Uterus (tissue), 4 donors: ENCODE data around the gene TXLNA. TPM values are rescaled to one million over a fixed set of nuclear protein-coding genes. Genes with fewer than 3 reads are reported as not detected.
A peak's percentile ranks its signal among the peaks of the same experiment; 100 is the strongest.

ENCODE experiments used
- DNase-seq, 2 donors: peaks; one replicate each; pipeline ENCODE4 v3.0.0-alpha.2; 2019 to 2020
- H3K27ac ChIP-seq, 2 donors: fragments of 200-600 bp; sonication (generic); 1 replicate in 1 of 2; 2 replicates in 1 of 2; pipeline ENCODE4 v1.5.1; 2016 to 2018
- H3K27me3 ChIP-seq, 2 donors: fragments of 200-600 bp; sonication (generic); one replicate each; pipeline ENCODE4 v1.5.1; 2018 to 2019; ENCODE audit warnings: control low read depth in 1 of 2
- H3K36me3 ChIP-seq, 2 donors: fragments of 200-600 bp; sonication (generic); one replicate each; pipeline ENCODE4 v1.5.1; 2019; ENCODE audit warnings: control low read depth in 1 of 2
- H3K4me1 ChIP-seq, 2 donors: fragments of 200-600 bp; sonication (generic); one replicate each; pipeline ENCODE4 v1.5.1; 2018 to 2019; ENCODE audit warnings: control low read depth in 1 of 2
- H3K4me3 ChIP-seq, 2 donors: fragments of 200-600 bp; sonication (generic); 1 replicate in 1 of 2; 2 replicates in 1 of 2; pipeline ENCODE4 v1.5.1; 2018 to 2019; ENCODE audit warnings: mild to moderate bottlenecking in 1 of 2
- H3K9me3 ChIP-seq, 2 donors: fragments of 200-600 bp; sonication (generic); one replicate each; pipeline ENCODE4 v1.5.1; 2019; ENCODE audit warnings: control low read depth in 1 of 2
- CTCF ChIP-seq, 4 experiments: fragments of 200-600 bp in 2 of 4; fragments of 450-650 bp in 2 of 4; sonication (generic) in 2 of 4; IDR thresholded peaks; one replicate each; pipeline ENCODE4 v1.5.1; 2016 to 2019; ENCODE audit warnings: antibody characterized with exemption in 4 of 4, mild to moderate bottlenecking in 2 of 4, moderate library complexity in 1 of 4
- POLR2A ChIP-seq, 2 donors: fragments of 450-650 bp; IDR thresholded peaks; one replicate each; pipeline ENCODE4 v1.6.1; 2016; ENCODE audit warnings: antibody characterized with exemption in 2 of 2, mild to moderate bottlenecking in 1 of 2, moderate library complexity in 1 of 2
- intact Hi-C: fragments of 100-400 bp; cut with DNase I; formaldehyde crosslinking; loops from one replicate; pipeline ENCODE4 v1.15.1; 2023; ENCODE audit warnings: low total_unique reads
- total RNA-seq, 4 donors: library from RNA; depleted of rRNA in 3 of 4; stranded (reverse); fragments of >200 nt in 3 of 4; gene quantifications; one replicate each; pipeline versions ENCODE4 v1.1.0 to v1.2.4, GENCODE V29; 2014 to 2023
- donor health status: DM: yes; HTN: yes; CAD: no.

The TXLNA gene
- total RNA-seq, 4 donors from 2014 or later: 14.1 to 60.1 (median 40.4) TPM

GRCh38 chr1:32220746-32221580 is 41.5 kb downstream of the TXLNA start:
- intact Hi-C loops: no loop called here
- peaks cover 4 to 18% of the 10 kb centered on the region in 2 donors for H3K4me1 ChIP-seq
- TF ChIP-seq CTCF (IDR thresholded peaks at IDR 0.05) (no peak), POLR2A (IDR thresholded peaks at IDR 0.05) (no peak)

DNA sequence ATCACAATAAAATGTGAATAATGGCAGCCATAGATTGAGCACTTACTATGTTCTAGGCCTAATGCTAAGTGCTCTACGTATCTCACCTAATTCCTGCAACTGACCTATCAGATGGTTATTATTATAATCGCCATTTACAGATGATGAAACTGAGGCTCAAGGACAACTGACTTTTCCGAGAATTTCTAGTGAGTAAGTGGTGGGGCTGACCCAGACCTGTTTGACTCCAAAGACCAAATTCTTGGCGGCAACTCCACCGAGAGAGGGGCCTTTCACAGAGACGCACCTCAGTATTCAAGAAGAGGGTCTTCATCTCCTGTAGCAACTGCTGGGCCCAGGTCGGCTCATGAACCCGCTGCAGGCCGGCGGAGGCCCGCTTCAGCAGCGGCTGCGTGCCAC is 42.1 kb downstream of the TXLNA start:
- Histone ChIP-seq H3K9me3 (no peaks in the 10 kb centered on the region), H3K27me3 (no peaks in the 10 kb centered on the region), H3K27ac (peak overlapping the region; percentile 89 to 98), H3K4me3 (peak overlapping the region; percentile 81 to 100), H3K36me3 (no peaks in the 10 kb centered on the region), H3K4me1 (peaks cover 4 to 18% of the 10 kb centered on the region in 2 donors)
- intact Hi-C loops: no loop called here
- DNase-seq: no peak
- TF ChIP-seq CTCF (IDR thresholded peaks at IDR 0.05) (no peak), POLR2A (IDR thresholded peaks at IDR 0.05) (no peak)

More at GRCh38 chr1:32220746-32221580, 41.5 kb downstream of the TXLNA start:
- Histone ChIP-seq H3K4me3 (peak overlapping the region; percentile 81 to 100), H3K27ac (peak overlapping the region; percentile 10 to 89), H3K36me3 (no peaks in the 10 kb centered on the region), H3K9me3 (no peaks in the 10 kb centered on the region), H3K27me3 (no peaks in the 10 kb centered on the region)
- no peak for DNase-seq

DNA sequence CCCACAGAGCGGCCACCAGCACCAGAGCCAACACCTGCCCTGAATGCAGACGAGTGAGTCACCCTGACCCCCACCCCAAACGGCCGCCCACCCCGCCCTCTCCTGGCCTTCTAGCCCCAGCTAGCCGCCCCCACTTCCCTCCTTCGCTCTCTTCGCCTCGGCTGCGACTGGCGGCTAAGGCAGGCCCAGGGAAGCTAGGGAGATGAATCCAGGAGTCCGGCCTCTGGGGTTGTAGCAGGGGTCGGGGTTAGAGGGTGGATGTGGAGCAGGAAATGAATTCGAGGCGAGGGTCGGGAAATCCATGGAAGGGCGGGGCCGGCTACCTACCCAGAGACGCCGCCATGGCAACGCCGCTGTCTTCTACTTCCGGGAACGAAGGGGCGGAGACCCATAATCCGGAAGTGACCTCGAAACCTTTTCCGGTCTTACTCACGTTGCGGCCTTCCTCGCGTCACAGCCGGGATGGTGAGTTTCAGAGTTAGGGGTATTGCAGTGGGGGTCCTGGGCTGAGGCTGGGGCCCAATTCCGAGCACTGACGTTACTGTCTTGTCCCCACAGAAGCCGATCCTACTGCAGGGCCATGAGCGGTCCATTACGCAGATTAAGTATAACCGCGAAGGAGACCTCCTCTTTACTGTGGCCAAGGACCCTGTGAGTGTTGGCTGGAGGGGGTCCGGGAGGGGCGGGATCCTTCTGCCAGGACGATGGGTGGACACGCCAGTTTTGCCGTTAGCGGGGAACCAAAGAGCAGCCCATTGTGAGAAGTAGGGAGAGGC is 42.7 kb downstream of the TXLNA start, which contains the start of the genes EIF3I and TMEM234:
Gene EIF3I, plus strand, starts transcription at position 428 of the 776 bp plus-strand sequence. Its CDS starts 35 bp downstream, at position 463.
Gene TMEM234, minus strand, starts transcription at position 374 of the 776 bp plus-strand sequence. Its CDS starts 31 bp downstream, at position 343.
- Histone ChIP-seq H3K36me3 (no peaks in the 10 kb centered on the region), H3K27ac (peak within 1 kb of the TSS; percentile 89 to 98), H3K4me1 (peaks cover 4 to 18% of the 10 kb centered on the region in 2 donors), H3K9me3 (no peaks in the 10 kb centered on the region), H3K27me3 (no peaks in the 10 kb centered on the region), H3K4me3 (peak within 1 kb of the TSS; percentile 81 to 100)
- peak; percentile 41 to 79 for TF ChIP-seq POLR2A (IDR thresholded peaks at IDR 0.05)
- TF ChIP-seq CTCF (IDR thresholded peaks at IDR 0.05): no peak
- intact Hi-C loops: no loop called here
- DNase-seq: peak; percentile 92 to 95

DNA sequence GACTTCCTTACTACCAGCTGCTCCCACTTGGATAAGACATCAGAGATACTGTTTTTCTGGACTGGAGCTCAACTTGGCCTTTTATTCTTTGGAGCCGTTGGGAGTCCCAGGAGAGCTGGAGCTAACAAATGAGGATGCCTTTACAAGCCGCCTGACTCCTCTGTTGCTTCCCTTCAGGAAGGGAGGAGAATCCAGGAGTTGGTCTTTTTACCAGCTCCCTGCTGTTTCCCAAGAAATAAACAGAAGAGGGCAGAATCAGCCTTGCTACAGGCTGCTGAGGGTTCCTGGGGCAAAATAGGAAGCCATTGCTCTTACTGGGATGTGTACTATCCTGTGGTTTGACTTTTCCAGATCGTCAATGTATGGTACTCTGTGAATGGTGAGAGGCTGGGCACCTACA is 44.2 kb downstream of the TXLNA start:
- DNase-seq: no peak
- Histone ChIP-seq H3K27me3 (no peaks in the 10 kb centered on the region), H3K36me3 (no peaks in the 10 kb centered on the region), H3K9me3 (no peaks in the 10 kb centered on the region), H3K4me1 (peaks cover 4 to 18% of the 10 kb centered on the region in 2 donors), H3K27ac (peak overlapping the region; percentile 89 to 98), H3K4me3 (no peak overlapping the region)
- intact Hi-C loops: no loop called here
- no peak for TF ChIP-seq POLR2A (IDR thresholded peaks at IDR 0.05)
- no peak for TF ChIP-seq CTCF (IDR thresholded peaks at IDR 0.05)
